Ectodermal cell (in vitro differentiated cells): Measurements from ENCODE around the gene SOSTDC1. TPM values are rescaled to one million over a fixed set of nuclear protein-coding genes. Genes with fewer than 3 reads are reported as not detected.
"Not testable (repeated sequence)": the region's sequence is repeated elsewhere in the genome, so short reads cannot be mapped to it uniquely, and the experiment has no call there.

Experiments used
- H3K27ac ChIP-seq: 2 replicates; pipeline ENCODE4 v1.7.0; 2013; ENCODE audit warnings: mild to moderate bottlenecking, low read depth, low read length; ENCODE audit not compliant: insufficient read depth, poor library complexity, severe bottlenecking
- H3K27me3 ChIP-seq: 2 replicates; pipeline ENCODE4 v1.7.0; 2013; ENCODE audit warnings: mild to moderate bottlenecking, low read length; ENCODE audit not compliant: insufficient read depth, control insufficient read depth, poor library complexity, severe bottlenecking
- H3K36me3 ChIP-seq: one replicate; pipeline ENCODE4 v1.7.0; 2013; ENCODE audit warnings: low read length; ENCODE audit not compliant: control insufficient read depth, insufficient read depth
- H3K4me1 ChIP-seq: one replicate; pipeline ENCODE4 v1.7.0; 2013; ENCODE audit warnings: low read length; ENCODE audit not compliant: control insufficient read depth, insufficient read depth
- H3K4me3 ChIP-seq: 2 replicates; pipeline ENCODE4 v1.7.0; 2013; ENCODE audit warnings: low read depth, low read length, control low read depth; ENCODE audit not compliant: insufficient read depth
- H3K9me3 ChIP-seq: 2 replicates; pipeline ENCODE4 v1.7.0; 2013; ENCODE audit warnings: mild to moderate bottlenecking, low read length, moderate library complexity; ENCODE audit not compliant: control insufficient read depth
- WGBS, 2 experiments: methylation state at CpG; one replicate each; pipeline ENCODE4 v1.1.7; 2013; ENCODE audit warnings: missing lambda C conversion rate in 2 of 2; 5-methylcytosine and 5-hydroxymethylcytosine counted together
- polyA plus RNA-seq, 4 experiments: library from polyadenylated mRNA; stranded (reverse); fragments of 50-300 nt; gene quantifications; one replicate each; pipeline ENCODE4 v1.2.3, GENCODE V29; 2013

The SOSTDC1 gene, protein sequence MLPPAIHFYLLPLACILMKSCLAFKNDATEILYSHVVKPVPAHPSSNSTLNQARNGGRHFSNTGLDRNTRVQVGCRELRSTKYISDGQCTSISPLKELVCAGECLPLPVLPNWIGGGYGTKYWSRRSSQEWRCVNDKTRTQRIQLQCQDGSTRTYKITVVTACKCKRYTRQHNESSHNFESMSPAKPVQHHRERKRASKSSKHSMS
- polyA plus RNA-seq (2013, experiment 1 of 4): 1.3 TPM
- 1.8 TPM for polyA plus RNA-seq (2013, experiment 2 of 4)
- 1.5 TPM for polyA plus RNA-seq (2013, experiment 3 of 4)
- polyA plus RNA-seq (2013, experiment 4 of 4): 1.7 TPM

DNA sequence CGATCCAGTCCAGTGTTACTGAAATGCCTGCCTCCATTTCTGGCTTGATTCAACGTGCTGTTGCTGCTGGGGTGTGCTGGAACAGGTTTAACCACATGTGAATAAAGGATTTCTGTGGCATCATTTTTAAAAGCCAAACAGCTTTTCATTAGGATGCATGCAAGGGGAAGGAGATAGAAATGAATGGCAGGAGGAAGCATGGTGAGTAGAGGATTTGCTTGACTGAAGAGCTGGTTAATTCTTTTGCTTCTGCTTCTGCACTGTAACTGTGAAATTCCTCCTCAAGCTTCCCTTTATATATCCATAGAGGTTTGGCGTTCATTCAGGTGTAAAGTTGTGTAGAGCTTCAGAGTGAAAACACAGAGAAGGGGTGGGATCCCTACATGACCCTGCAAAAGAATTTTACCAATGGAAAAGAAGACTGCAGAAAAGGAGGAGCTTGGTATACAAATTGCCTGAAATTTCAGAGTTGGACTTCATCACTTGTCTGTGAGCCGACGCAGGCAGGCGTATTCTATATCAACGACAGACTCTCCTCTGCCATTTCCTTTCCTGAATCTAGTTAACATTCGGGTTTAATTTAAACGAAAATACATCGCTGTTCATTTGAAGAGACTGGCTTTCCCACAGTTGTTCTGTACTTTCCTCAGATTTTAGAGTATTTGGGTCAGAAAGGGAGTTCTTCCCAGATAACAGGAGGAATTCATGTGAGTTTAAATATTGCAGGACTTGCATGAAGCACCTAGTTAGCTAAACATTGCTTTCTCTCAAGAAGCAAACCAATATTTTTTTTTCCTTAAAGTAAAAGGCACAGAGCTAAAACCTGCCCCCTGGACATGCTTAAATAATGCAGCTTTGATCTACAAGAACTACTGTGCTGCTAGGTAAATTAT is at the start of gene SOSTDC1:
TSS of gene SOSTDC1 (minus strand) at position 270 of the 893 bp plus-strand sequence. CDS start at position 200, 70 bp downstream.
- no peak within 1 kb of the TSS for H3K27ac ChIP-seq
- WGBS, 2 experiments: 68 to 75% methylated on average over 9 to 10 of the region's 10 CpGs
- H3K9me3 ChIP-seq: no peaks in the 10 kb centered on the region
- peaks cover 19% of the 10 kb centered on the region for H3K4me1 ChIP-seq
- H3K36me3 ChIP-seq: no peaks in the 10 kb centered on the region
- H3K4me3 ChIP-seq: no peak within 1 kb of the TSS
- H3K27me3 ChIP-seq: no peaks in the 10 kb centered on the region

DNA sequence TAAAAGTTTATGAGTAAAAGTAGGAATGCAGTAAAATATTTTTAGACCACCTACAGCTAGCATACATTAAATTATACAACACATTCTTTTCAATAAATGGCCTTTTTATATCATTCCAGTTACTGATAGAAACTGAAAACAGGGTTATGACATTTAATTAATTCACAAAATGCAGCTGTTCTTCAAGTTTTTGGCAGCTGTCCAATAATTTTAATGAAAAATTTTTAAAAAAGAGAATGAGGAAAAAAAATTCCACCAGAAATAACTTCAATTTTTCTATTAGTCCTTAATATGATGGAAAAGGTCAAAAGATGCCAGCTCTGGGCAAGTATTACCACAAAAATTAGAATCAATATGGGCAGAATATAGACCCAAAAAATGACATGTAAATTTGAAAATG is 49.2 kb upstream of the SOSTDC1 start:
- no peaks in the 10 kb centered on the region for H3K27me3 ChIP-seq
- H3K9me3 ChIP-seq: no peaks in the 10 kb centered on the region
- no peak overlapping the region for H3K27ac ChIP-seq
- no peaks in the 10 kb centered on the region for H3K4me1 ChIP-seq
- no peaks in the 10 kb centered on the region for H3K36me3 ChIP-seq
- H3K4me3 ChIP-seq: no peak overlapping the region

DNA sequence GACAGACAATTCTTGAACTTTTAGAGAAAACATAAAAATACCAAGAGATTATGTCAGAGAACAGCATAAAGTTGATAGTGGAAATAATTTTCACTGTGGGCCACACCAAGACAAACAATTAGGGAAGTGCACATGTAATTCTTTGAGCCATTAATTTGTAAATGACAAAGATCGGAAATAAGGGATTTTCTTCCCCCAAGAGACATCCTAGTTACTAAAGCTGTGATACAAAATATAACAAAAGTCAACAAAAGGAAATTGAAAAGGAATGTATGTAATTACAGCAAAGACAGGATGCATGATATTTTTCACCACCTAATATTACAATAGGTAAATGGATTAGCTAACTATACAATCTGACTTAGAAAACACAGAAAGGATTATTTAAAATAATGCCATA is 48.7 kb upstream of the SOSTDC1 start:
- H3K4me3 ChIP-seq: no peak overlapping the region
- H3K27ac ChIP-seq: no peak overlapping the region
- H3K4me1 ChIP-seq: no peaks in the 10 kb centered on the region
- H3K27me3 ChIP-seq: no peaks in the 10 kb centered on the region
- WGBS, 2 experiments: no CpG with 5 or more reads among the region's 1 CpG
- no peaks in the 10 kb centered on the region for H3K9me3 ChIP-seq
- H3K36me3 ChIP-seq: no peaks in the 10 kb centered on the region

DNA sequence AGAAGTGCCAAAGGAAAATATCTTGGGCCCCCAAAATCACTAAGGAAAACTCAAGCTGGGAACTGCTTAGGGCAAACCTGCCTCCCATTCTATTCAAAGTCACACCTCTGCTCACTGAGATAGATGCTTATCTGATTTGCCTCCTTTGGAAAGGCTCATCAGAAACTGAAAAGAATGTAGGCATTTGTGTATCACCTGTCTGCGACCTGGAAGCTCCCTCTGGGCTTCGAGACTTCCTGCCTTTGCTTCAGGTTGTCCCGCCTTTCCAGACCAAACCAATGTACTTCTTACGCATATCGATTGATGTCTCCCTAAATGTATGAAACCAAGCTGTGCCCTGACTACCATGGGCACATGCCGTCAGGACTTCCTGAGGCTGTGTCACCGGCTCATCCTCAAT is 46.6 kb upstream of the SOSTDC1 start:
- Histone ChIP-seq H3K36me3 (no peaks in the 10 kb centered on the region), H3K9me3 (no peaks in the 10 kb centered on the region), H3K4me3 (no peak overlapping the region), H3K27me3 (no peaks in the 10 kb centered on the region), H3K4me1 (no peaks in the 10 kb centered on the region), H3K27ac (no peak overlapping the region)
- WGBS, 2 experiments: 93 to 95% methylated on average over 7 of the region's 7 CpGs

DNA sequence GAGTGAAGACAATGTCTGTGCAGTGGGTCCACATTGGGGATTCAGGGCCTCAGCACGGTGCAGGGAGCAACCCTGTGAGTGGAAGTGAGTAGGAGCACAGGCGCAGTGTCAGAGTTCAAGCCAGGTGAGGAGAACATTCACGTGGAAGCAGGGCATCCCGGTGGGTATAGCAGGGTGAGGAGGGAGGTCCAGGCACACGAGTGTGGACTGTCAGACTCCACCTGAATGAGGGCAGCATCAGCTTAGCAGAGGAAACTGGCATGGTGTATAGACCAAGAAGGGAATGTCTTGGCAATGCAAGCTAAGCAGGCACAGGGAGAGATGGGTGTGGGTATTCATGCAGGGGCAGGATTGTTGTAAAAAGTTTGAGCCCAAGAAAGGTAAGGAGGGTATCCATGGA is 45.8 kb upstream of the SOSTDC1 start:
- Histone ChIP-seq H3K4me1 (no peaks in the 10 kb centered on the region), H3K36me3 (no peaks in the 10 kb centered on the region), H3K4me3 (no peak overlapping the region), H3K9me3 (no peaks in the 10 kb centered on the region), H3K27ac (no peak overlapping the region), H3K27me3 (no peaks in the 10 kb centered on the region)
- WGBS, 2 experiments: 91 to 93% methylated on average over 5 of the region's 5 CpGs

DNA sequence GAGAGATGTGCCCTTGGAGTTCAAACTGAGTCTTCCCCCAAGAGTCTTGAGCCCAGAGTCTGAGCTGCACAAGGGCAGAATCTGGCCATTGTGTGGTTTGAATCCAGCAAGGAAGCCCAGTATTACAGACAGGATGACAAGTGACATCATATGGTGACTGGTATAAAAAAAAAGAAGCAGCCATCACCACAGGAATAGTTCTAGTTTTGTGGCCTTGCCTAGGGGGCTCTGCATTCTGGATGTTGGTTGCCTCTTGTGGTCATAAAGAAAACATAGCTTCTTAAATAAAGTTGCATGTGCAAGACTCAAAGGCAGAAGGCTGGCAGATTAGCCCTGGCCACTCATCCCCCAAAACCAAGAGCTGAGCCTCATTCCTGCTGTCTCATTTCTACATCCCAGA is 44.3 kb upstream of the SOSTDC1 start:
- no peak overlapping the region for H3K27ac ChIP-seq
- no peaks in the 10 kb centered on the region for H3K36me3 ChIP-seq
- H3K27me3 ChIP-seq: no peaks in the 10 kb centered on the region
- no peaks in the 10 kb centered on the region for H3K4me1 ChIP-seq
- no peak overlapping the region for H3K4me3 ChIP-seq
- H3K9me3 ChIP-seq: no peaks in the 10 kb centered on the region

DNA sequence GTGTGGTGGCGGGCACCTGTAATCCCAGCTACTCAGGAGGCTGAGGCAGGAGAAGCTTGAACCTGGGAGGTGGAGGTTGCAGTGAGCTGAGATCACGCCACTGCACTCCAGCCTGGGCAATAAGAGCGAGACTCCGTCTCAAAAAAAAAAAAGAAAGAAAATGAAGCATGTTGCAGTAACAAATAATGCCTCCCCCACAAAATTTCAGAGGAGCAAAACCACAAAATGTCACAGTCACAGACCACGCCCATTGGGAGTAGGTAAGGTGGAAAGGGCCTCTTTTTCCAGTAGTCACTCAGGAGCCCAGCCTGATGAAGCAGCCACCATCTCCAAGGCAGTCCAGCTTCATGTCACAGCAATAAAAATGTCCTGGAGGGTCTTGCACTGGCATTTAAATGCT is 40.9 kb upstream of the SOSTDC1 start:
- H3K27ac ChIP-seq, H3K27me3 ChIP-seq, H3K4me3 ChIP-seq, H3K4me1 ChIP-seq, H3K36me3 ChIP-seq, H3K9me3 ChIP-seq: not testable (repeated sequence)
- 90 to 91% methylated on average over 2 to 5 of the region's 5 CpGs for WGBS, 2 experiments

DNA sequence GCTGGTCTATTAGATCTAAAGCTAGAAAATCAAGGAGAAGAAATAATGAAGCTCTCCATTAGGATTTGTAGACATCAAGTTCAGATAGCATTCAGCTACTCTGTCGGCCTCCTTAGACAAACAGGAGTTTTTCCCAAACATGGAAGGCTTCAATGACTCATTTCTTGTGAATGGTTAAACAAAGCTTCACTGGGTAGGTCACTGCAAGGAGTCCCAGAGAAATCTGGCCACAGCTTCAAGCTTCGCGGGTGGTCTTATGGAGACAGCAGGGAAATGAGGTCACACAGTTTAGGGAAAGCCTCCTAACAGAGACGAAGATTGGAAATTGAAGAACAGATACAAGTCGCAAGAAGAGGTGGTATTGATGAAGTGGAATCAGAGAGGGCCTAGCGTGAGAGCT is 38.5 kb upstream of the SOSTDC1 start:
- H3K4me1 ChIP-seq: no peaks in the 10 kb centered on the region
- H3K9me3 ChIP-seq: no peaks in the 10 kb centered on the region
- H3K36me3 ChIP-seq: no peaks in the 10 kb centered on the region
- 79 to 92% methylated on average over 6 of the region's 6 CpGs for WGBS, 2 experiments
- no peak overlapping the region for H3K4me3 ChIP-seq
- H3K27me3 ChIP-seq: no peaks in the 10 kb centered on the region
- H3K27ac ChIP-seq: no peak overlapping the region

DNA sequence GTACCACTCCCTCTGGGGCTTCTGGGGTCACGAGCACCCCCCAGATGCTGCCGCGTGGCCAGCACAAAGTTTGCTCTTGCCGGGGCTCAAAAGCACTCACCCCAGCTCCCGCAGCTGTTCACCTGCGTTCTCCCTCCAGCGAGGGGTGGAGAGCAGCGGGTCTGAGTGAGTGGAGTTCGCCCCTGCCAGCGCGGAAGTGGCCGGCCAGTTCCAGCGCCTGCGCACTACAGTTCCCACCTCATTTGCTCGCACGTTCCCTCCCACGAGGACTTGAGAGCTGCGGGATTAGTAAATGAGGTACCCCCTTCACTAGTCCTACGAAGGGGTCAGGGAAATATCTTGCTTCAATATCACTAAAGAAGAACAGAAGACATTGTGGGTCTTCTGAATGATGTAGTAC is 36.8 kb upstream of the SOSTDC1 start:
- Histone ChIP-seq H3K27me3 (no peaks in the 10 kb centered on the region), H3K4me1 (no peaks in the 10 kb centered on the region), H3K27ac (no peak overlapping the region), H3K4me3 (no peak overlapping the region), H3K36me3 (no peaks in the 10 kb centered on the region), H3K9me3 (no peaks in the 10 kb centered on the region)
- WGBS, 2 experiments: 96% methylated on average over 19 of the region's 19 CpGs

DNA sequence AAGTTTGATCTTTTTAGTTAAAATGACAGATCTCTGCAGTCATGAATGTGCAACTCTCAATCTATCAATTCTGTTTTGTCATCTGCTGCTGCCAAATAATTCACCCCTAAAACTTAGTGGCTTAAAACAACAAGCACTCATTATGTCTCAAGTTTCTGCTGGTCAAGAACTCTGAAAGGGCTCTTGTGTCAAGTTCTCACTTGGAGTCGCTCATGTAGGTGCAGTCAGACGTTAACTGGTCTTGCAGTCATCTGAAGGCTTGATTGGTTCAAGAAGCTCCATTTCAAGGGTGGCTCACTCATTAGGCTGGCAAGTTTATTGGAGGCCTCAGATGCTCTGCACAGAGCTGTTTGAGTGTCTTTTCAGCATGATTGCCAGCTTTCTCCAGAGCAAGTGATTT is 32.6 kb upstream of the SOSTDC1 start:
- no peaks in the 10 kb centered on the region for H3K9me3 ChIP-seq
- no peaks in the 10 kb centered on the region for H3K4me1 ChIP-seq
- WGBS, 2 experiments: 88 to 92% methylated on average over 2 of the region's 2 CpGs

More for the DNA sequence above, 32.6 kb upstream of the SOSTDC1 start:
- Histone ChIP-seq H3K4me3 (no peak overlapping the region), H3K27me3 (no peaks in the 10 kb centered on the region), H3K36me3 (no peaks in the 10 kb centered on the region), H3K27ac (no peak overlapping the region)
